WTC11 (cell line): ENCODE measurements around the gene KLHDC1. TPM values are rescaled to one million over a fixed set of nuclear protein-coding genes. Genes with fewer than 3 reads are reported as not detected.
"Not testable (repeated sequence)": the region's sequence is repeated elsewhere in the genome, so short reads cannot be mapped to it uniquely, and the experiment has no call there.

Source experiments
- ATAC-seq: fragments of 200-7000 bp; cut with Tn5 transposase; 2 replicates; pipeline ENCODE4 v1.10.0; 2021; ENCODE audit warnings: mild to moderate bottlenecking, moderate library complexity
- CTCF ChIA-PET: fragments of 300-600 bp; sonication (Branson Sonifier 250); formaldehyde crosslinking; loops from one replicate; lab custom pipeline; 2021; ENCODE audit warnings: antibody characterized with exemption; lab: Charles Lee
- POLR2A ChIA-PET: fragments of 350-600 bp; sonication (Branson Sonifier 250); formaldehyde crosslinking; loops from one replicate; lab custom pipeline; 2021; ENCODE audit warnings: antibody characterized with exemption; lab: Charles Lee
- DNase-seq: peaks from one replicate; pipeline ENCODE4 v3.0.0; 2021; ENCODE audit warnings: low spot score
- H3K27ac Mint-ChIP-seq: 2 replicates; pipeline ENCODE4 v1.8.0; 2021; ENCODE audit warnings: mixed read lengths
- H3K27me3 Mint-ChIP-seq: 2 replicates; pipeline ENCODE4 v1.8.0; 2021; ENCODE audit warnings: low read depth, mild to moderate bottlenecking, moderate library complexity, mixed read lengths
- H3K36me3 Mint-ChIP-seq: 2 replicates; pipeline ENCODE4 v1.8.0; 2021; ENCODE audit warnings: mixed read lengths
- H3K4me1 Mint-ChIP-seq: 2 replicates; pipeline ENCODE4 v1.8.0; 2022; ENCODE audit warnings: mixed read lengths
- H3K4me3 Mint-ChIP-seq: 2 replicates; pipeline ENCODE4 v1.8.0; 2021; ENCODE audit warnings: mild to moderate bottlenecking, moderate library complexity, mixed read lengths
- H3K9me3 Mint-ChIP-seq: 2 replicates; pipeline ENCODE4 v1.8.0; 2021; ENCODE audit warnings: mixed read lengths
- ATF1 ChIP-seq: sonication (generic); formaldehyde crosslinking; IDR thresholded peaks from 2 replicates; pipeline ENCODE4 v1.8.1; 2023; ENCODE audit warnings: mild to moderate bottlenecking, moderate library complexity, missing genetic modification reagents
- CREM ChIP-seq: sonication (generic); formaldehyde crosslinking; IDR thresholded peaks from 2 replicates; pipeline ENCODE4 v1.8.1; 2022; ENCODE audit warnings: mild to moderate bottlenecking, missing genetic modification reagents, moderate library complexity
- ERG ChIP-seq: fragments of 250-450 bp; sonication (Bioruptor Pico); IDR thresholded peaks from 2 replicates; pipeline ENCODE4 v1.8.0; 2021; ENCODE audit warnings: mild to moderate bottlenecking
- ETV6 ChIP-seq: sonication (generic); formaldehyde crosslinking; IDR thresholded peaks from 2 replicates; pipeline ENCODE4 v1.8.1; 2022; ENCODE audit warnings: mild to moderate bottlenecking, missing genetic modification reagents
- GABPB1 ChIP-seq: sonication (generic); formaldehyde crosslinking; IDR thresholded peaks from 2 replicates; pipeline ENCODE4 v1.8.1; 2023; ENCODE audit warnings: mild to moderate bottlenecking, missing genetic modification reagents
- PREB ChIP-seq: sonication (generic); formaldehyde crosslinking; IDR thresholded peaks from 2 replicates; pipeline ENCODE4 v1.8.1; 2022; ENCODE audit warnings: mild to moderate bottlenecking, missing genetic modification reagents, moderate library complexity, borderline replicate concordance
- TCF7 ChIP-seq: sonication (generic); formaldehyde crosslinking; IDR thresholded peaks from 2 replicates; pipeline ENCODE4 v1.8.0; 2022; ENCODE audit warnings: mild to moderate bottlenecking, low read depth, missing genetic modification reagents, moderate library complexity
- USF2 ChIP-seq: sonication (generic); formaldehyde crosslinking; IDR thresholded peaks from 2 replicates; pipeline ENCODE4 v1.8.1; 2023; ENCODE audit warnings: mild to moderate bottlenecking, missing genetic modification reagents, moderate library complexity
- ZNF121 ChIP-seq: sonication (generic); formaldehyde crosslinking; IDR thresholded peaks from 2 replicates; pipeline ENCODE4 v1.8.0; 2023; ENCODE audit warnings: missing genetic modification reagents
- ZNF396 ChIP-seq: fragments of 250-450 bp; sonication (Bioruptor Pico); IDR thresholded peaks from 2 replicates; pipeline ENCODE4 v1.8.0; 2021; ENCODE audit warnings: mild to moderate bottlenecking, moderate library complexity, borderline replicate concordance
- ZNF425 ChIP-seq: fragments of 250-450 bp; sonication (Bioruptor Pico); conservative IDR thresholded peaks from 2 replicates; pipeline ENCODE4 v1.9.0; 2021; ENCODE audit warnings: mild to moderate bottlenecking
- total RNA-seq: library from RNA; stranded (reverse); gene quantifications from 3 replicates; pipeline ENCODE4 v1.2.3, GENCODE V29; 2021

Gene KLHDC1
- total RNA-seq, 1 experiment from 2014 or later, result not detected

- no peak for TF ChIP-seq ATF1 (CRISPR knock-in tag)
Measured at GRCh38 chr14:49692811-49693734, at the start of gene KLHDC1 (continued).

GRCh38 chr14:49653508-49653907 is 39.4 kb upstream of the KLHDC1 start:
- Mint-ChIP-seq H3K27ac (no peak overlapping the region), H3K36me3 (peaks cover 16% of the 10 kb centered on the region), H3K27me3 (no peaks in the 10 kb centered on the region), H3K9me3 (no peaks in the 10 kb centered on the region), H3K4me1 (no peaks in the 10 kb centered on the region), H3K4me3 (no peak overlapping the region)
- no peak for ATAC-seq
- no peak for TF ChIP-seq ETV6 (CRISPR knock-in tag)
- no peak for TF ChIP-seq USF2 (CRISPR knock-in tag)
- TF ChIP-seq TCF7, result no peak
- TF ChIP-seq ZNF121 (CRISPR knock-in tag), result peak; percentile 89; the same call in 1 of the 2 replicates
- ChIA-PET POLR2A (no interaction called here), CTCF (no interaction called here)
- DNase-seq, result no peak

GRCh38 chr14:49654511-49654910 is 38.4 kb upstream of the KLHDC1 start:
- Mint-ChIP-seq H3K27ac (no peak overlapping the region), H3K4me3 (no peak overlapping the region), H3K4me1 (no peaks in the 10 kb centered on the region), H3K36me3 (peaks cover 14% of the 10 kb centered on the region), H3K9me3 (no peaks in the 10 kb centered on the region), H3K27me3 (no peaks in the 10 kb centered on the region)
- DNase-seq (no peak), ATAC-seq (no peak)
- TF ChIP-seq ZNF121 (CRISPR knock-in tag) (no peak), ERG (no peak), CREM (CRISPR knock-in tag) (no peak), PREB (CRISPR knock-in tag) (no peak), ZNF396 (CRISPR knock-in tag) (no peak)
- ChIA-PET POLR2A (interaction anchor here (0.6 kb wide), 1 partner anchor 234 kb away, joined by 4 read pairs; no protein-coding TSS in a partner anchor), CTCF (interaction anchor here (1.0 kb wide), 1 partner anchor 21 kb away, joined by 3 read pairs; no protein-coding TSS in a partner anchor)

- H3K4me1 Mint-ChIP-seq, H3K4me3 Mint-ChIP-seq, ATAC-seq, POLR2A ChIA-PET, H3K36me3 Mint-ChIP-seq, H3K27ac Mint-ChIP-seq, H3K27me3 Mint-ChIP-seq, DNase-seq, CTCF ChIA-PET, H3K9me3 Mint-ChIP-seq: not testable (repeated sequence)
Measured at GRCh38 chr14:49657500-49657899, 35.4 kb upstream of the KLHDC1 start.

- no peak for TF ChIP-seq ZNF425 (CRISPR knock-in tag)
- TF ChIP-seq GABPB1 (CRISPR knock-in tag), result 0 out of 2 replicates have a peak, but pooled peaks have one; percentile 25
- ChIA-PET POLR2A (no interaction called here), CTCF (no interaction called here)
- no peaks in the 10 kb centered on the region for H3K4me1 Mint-ChIP-seq
- H3K9me3 Mint-ChIP-seq, result no peaks in the 10 kb centered on the region
- H3K27ac Mint-ChIP-seq, result no peak overlapping the region
- H3K27me3 Mint-ChIP-seq, result no peaks in the 10 kb centered on the region
- DNase-seq (no peak), ATAC-seq (no peak)
- H3K4me3 Mint-ChIP-seq, result no peak overlapping the region
- H3K36me3 Mint-ChIP-seq, result peaks cover 6% of the 10 kb centered on the region
Measured at GRCh38 chr14:49659526-49660455, 33.1 kb upstream of the KLHDC1 start.
